GM21447 (cell line): ENCODE results near the gene IPO11.
"Not testable (repeated sequence)": the region's sequence is repeated elsewhere in the genome, so short reads cannot be mapped to it uniquely, and the experiment has no call there.

Experiments
- ATAC-seq: cut with Tn5 transposase; IDR thresholded peaks from one replicate; pipeline ENCODE4 v1.9.1; 2021; ENCODE audit not compliant: unreplicated experiment

The IPO11 gene

GRCh38 chr5:62448528-62448927, 36.0 kb downstream of the IPO11 start:
- ATAC-seq: no peak

- ATAC-seq: no peak
Measured at GRCh38 chr5:62450259-62450658, 37.7 kb downstream of the IPO11 start.

- no peak for ATAC-seq
Measured at GRCh38 chr5:62457071-62457470, 44.5 kb downstream of the IPO11 start.

- ATAC-seq: peak; percentile 78
Measured at GRCh38 chr5:62460578-62460983, 48.0 kb downstream of the IPO11 start.

GRCh38 chr5:62461561-62461960, 49.0 kb downstream of the IPO11 start:
- no peak for ATAC-seq

- no peak for ATAC-seq
Measured at GRCh38 chr5:62465985-62466925, 53.7 kb downstream of the IPO11 start.

GRCh38 chr5:62473209-62473608, 60.6 kb downstream of the IPO11 start:
- no peak for ATAC-seq

GRCh38 chr5:62475072-62475471, 62.5 kb downstream of the IPO11 start:
- no peak for ATAC-seq

GRCh38 chr5:62477801-62478200, 65.2 kb downstream of the IPO11 start:
- no peak for ATAC-seq

GRCh38 chr5:62483556-62483955, 71.0 kb downstream of the IPO11 start:
- no peak for ATAC-seq

- ATAC-seq: no peak
Measured at GRCh38 chr5:62486672-62487071, 74.1 kb downstream of the IPO11 start.

- ATAC-seq: no peak
Measured at GRCh38 chr5:62488531-62488930, 76.0 kb downstream of the IPO11 start.

- no peak for ATAC-seq
Measured at GRCh38 chr5:62489471-62489870, 76.9 kb downstream of the IPO11 start.

GRCh38 chr5:62494772-62495171, 82.2 kb downstream of the IPO11 start:
- ATAC-seq: no peak

- ATAC-seq: no peak
Measured at GRCh38 chr5:62496876-62497275, 84.3 kb downstream of the IPO11 start.

GRCh38 chr5:62498961-62499360, 86.4 kb downstream of the IPO11 start:
- no peak for ATAC-seq

GRCh38 chr5:62499756-62500155, 87.2 kb downstream of the IPO11 start:
- ATAC-seq: no peak

- no peak for ATAC-seq
Measured at GRCh38 chr5:62502456-62503101, 90.0 kb downstream of the IPO11 start.

- no peak for ATAC-seq
Measured at GRCh38 chr5:62504129-62504528, 91.6 kb downstream of the IPO11 start.

GRCh38 chr5:62506659-62507460, 94.3 kb downstream of the IPO11 start:
- no peak for ATAC-seq

- ATAC-seq: not testable (repeated sequence)
Measured at GRCh38 chr5:62508760-62509159, 96.2 kb downstream of the IPO11 start.
